HG02588 (cell line): ENCODE data around the gene FASTKD1.
"Not testable (repeated sequence)": the region's sequence is repeated elsewhere in the genome, so short reads cannot be mapped to it uniquely, and the experiment has no call there.

ENCODE experiments used
- ATAC-seq: cut with Tn5 transposase; IDR thresholded peaks from one replicate; pipeline ENCODE4 v1.9.1; 2021; ENCODE audit warnings: mild to moderate bottlenecking, moderate library complexity; ENCODE audit not compliant: unreplicated experiment

FASTKD1 gene, protein sequence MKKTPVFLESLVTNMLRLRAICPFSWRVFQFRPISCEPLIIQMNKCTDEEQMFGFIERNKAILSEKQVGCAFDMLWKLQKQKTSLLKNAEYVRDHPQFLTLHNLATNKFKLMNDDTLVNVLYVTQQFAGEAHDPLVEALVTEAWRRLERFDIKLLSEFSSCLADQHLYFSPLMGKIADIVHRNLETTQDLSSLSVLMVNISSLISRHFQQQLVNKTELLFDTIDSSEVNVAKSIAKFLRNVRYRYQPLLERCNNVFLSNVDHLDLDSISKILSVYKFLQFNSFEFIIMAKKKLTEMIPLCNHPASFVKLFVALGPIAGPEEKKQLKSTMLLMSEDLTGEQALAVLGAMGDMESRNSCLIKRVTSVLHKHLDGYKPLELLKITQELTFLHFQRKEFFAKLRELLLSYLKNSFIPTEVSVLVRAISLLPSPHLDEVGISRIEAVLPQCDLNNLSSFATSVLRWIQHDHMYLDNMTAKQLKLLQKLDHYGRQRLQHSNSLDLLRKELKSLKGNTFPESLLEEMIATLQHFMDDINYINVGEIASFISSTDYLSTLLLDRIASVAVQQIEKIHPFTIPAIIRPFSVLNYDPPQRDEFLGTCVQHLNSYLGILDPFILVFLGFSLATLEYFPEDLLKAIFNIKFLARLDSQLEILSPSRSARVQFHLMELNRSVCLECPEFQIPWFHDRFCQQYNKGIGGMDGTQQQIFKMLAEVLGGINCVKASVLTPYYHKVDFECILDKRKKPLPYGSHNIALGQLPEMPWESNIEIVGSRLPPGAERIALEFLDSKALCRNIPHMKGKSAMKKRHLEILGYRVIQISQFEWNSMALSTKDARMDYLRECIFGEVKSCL

DNA sequence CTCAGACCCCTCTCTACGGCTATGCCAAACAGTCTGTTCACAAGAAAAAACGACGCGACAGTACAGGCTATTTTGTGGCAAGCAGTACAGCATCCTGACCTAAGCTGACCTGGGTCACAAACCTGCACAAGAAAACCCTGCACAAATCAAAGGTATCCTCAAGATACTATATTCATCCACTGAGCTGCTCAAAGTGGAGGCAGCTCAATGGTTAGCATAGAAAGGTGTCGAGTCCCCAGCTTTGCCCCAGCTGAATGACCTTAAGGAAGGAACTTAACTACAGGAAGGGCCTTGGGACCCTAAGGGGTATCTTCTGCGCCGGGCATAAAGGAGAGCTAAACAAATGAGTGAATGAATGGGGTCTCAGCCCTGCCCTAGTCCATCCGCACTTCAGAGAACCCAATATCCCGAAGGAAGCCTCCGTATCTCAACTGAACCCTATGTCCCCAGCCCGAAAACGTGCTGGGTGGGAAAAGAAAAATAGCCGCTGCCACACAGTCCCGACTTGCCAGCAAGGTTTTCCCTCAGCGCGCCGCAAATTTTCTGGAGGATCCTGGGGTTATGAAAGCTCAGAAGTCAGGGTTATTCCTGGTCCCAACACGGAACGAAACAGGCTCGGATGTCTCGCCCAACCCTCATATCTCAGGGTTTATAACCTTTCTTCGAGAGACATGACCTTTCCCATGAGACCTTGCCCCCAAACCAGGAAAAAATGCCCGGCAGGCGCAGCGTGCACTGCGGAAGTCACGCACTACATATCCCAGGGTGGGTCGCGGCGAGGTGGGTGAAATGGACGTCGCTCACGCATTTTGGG lies at the start of gene FASTKD1:
FASTKD1 (minus strand) TSS at position 706 of the 814 bp plus-strand sequence. CDS start 1,836 bp downstream, outside the sequence.
- ATAC-seq = peak; percentile 99

DNA sequence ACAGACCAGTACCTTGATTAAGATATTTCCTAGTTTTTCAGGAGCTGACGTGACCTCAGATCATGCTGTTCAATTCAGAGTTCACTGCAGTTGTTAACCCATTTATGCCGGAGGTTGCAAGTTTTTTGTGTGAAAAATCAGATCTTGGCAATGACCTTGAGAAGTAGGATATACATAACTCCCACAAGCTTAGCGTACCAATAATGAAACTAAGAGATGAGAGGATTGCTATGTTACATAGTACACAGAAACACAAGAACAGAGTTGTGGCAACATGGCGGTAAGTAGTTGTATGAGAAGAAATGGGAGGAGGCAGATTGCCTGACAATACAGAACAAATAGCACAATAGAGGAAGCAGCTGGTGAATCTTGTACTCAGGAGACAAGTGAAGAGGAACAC lies 49.6 kb upstream of the FASTKD1 start:
- no peak for ATAC-seq

DNA sequence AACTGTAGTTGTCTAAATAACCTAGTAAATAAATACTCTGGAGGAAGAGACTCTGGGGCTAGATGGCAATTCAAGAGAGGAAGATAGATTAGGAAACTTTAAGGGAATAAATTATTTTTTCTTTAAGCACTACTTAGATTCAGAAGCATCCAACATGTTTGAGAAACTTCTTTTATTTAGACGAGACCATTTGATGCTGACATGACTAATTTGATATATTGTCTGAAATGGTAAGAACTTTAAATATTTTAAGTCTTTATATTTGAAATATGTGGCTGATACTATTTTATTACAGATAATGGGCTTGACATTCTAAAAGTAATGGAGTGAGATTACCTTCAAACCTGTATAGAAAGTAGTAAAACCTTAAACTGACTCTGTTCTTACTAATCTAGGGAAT lies 46.8 kb upstream of the FASTKD1 start:
- no peak for ATAC-seq

DNA sequence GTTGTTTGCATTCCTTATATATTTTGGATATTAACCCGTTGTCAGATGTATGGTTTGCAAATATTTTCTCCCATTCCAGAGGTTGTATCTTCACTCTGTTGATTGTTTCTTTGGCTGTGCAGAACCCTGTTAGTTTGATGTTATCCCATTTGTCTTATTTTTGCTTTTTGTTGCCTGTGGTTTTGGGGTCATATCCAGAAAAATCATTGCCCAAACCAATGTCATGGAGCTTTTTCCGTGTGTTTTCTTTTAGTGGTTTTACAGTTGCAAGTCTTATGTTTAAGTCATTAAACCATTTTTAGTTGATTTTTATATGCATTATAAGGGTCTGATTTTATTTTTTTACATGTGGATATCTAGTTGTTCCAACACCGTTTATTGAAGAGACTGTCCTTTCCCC lies 46.3 kb upstream of the FASTKD1 start:
- no peak for ATAC-seq

DNA sequence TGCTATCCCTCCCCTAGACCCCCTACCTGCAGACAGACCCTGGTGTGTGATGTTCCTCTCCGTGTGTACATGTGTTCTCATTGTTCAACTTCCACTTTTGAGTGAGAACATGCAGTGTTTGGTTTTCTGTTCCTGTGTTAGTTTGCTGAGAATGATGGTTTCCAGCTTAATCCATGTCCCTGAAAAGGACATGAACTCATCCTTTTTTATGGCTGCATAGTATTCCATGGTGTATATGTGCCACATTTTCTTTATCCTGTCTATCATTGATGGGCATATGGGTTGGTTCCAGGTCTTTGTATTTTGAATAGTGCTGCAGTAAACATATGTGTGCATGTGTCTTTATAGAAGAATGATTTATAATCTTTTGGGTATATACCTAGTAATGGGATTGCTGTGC lies 42.3 kb upstream of the FASTKD1 start:
- ATAC-seq = not testable (repeated sequence)

DNA sequence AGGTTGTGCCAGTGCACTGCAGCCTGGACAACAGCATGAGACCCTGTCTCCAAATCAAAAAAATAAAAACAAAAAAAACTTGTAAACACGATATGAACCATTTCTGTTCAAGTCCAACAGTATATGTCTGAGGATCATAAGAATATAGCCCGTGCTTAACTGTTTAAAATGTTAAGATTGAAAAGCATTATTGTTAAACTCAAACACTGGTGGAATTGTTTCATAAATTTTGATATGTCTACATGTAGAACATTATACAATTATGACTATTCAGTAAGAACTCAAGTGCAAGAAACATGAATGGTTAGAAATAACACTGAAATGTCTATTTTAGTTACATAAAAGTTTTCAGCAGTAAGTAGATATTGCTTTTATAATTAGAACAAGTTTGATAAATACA lies 40.2 kb upstream of the FASTKD1 start:
- no peak for ATAC-seq

DNA sequence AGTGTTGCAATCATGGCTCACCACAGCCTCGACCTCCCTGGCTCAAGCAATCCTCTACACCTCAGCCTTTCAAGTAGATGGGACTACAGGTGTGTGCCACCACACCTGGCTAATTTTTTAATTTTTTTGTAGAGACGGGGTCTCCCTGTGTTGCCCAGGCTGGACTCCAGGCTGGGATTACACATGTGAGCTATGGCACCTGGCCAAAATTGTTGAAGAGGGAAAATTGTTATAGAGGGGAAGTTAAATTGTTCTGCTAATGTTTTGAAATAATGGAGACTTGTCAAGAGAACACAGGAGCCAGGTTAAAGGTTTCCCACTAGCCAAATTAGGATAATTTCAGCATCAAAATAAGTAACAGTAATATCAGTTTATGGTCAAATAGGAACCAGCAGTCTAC lies 35.6 kb upstream of the FASTKD1 start:
- ATAC-seq = no peak

DNA sequence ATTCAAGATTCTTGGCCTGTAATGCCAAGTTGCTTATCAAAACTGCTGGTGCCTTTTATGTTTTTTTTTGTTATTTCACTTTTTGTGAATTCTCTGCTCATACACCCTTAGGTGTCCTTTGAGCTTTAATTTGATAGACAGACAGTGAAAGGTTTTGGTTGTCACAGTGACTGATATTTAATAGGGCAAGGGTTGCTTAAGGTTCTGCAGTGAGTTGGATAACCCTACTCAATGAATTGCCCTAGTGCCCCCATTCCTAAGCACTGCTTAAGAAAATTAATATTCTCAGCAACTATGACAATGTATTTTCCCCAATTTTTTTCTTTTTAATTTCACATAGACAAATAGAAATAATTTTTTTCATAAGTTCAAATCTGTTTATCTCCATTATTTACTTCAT lies 25.9 kb upstream of the FASTKD1 start:
- ATAC-seq = no peak

DNA sequence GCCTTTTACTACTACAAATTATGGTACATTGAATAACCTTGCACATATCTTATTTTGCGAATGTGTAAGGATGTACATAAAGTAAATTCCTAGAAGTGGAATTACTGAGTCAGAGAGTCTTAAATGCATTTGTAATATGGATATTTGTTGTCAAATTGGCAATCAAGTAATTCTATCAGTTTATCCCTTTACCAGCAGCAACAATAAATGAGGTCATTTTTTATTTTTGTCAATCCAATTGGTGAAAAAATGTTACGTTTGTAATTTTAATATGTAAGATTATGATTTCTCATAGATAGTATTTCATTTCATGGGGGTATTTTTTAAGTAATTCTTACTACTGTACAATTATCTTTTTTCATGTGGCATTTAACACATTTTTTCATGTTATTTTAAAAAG lies 25.3 kb upstream of the FASTKD1 start:
- no peak for ATAC-seq

DNA sequence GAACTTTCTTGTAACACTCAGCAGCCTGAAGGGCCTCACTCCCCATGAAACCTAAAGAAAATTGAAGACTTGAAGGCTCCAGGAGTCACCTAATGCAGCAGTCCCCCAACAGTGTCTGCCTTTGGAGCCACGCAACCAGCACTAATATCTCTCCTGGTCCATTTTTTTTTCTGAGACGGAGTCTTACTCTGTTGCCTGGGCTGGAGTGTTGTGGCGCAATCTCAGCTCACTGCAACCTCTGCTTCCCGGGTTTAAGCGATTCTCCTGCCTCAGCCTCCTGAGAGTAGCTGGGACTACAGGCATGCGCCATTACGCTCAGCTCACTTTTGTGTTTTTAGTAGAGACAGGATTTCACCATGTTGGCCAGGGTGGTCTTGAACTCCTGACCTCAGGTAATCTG lies 22.9 kb upstream of the FASTKD1 start:
- not testable (repeated sequence) for ATAC-seq

DNA sequence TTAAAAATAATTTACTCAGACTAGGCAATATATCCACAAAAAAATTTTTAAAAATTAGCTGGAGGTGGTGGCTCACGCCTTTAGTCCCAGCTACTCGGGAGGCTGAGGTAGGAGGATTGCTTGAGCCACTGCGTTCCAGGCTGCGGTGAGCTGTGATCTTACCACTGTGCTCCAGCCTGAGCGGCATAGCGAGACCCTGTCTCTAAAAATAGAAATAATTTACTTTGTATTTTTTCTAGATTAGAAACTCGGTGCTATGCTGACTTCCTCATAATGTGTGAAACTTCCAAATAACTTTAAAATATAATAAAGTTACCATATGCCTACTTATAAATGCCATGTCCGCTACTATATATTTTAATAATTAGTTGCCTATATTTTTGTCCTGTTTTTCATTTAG lies 17.1 kb upstream of the FASTKD1 start:
- ATAC-seq = no peak

DNA sequence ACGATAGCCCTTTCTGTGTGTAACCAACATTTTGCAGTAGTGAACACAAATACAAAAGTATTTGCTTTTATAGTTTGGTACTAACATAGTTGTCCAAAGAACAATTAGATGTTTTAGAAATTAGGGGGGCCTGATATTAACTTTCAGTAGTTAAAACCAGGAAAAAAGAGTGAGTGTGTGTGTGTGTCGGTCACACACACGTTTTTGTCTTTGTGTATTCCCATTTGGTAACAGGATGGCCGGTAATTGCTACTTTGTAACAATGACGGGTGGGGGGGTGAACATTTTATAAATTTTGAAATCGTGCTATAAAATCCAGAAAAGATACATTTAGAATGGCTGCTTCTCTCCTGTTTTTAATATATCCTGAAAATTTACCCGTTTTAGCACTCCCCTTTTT lies 12.0 kb upstream of the FASTKD1 start:
- no peak for ATAC-seq

DNA sequence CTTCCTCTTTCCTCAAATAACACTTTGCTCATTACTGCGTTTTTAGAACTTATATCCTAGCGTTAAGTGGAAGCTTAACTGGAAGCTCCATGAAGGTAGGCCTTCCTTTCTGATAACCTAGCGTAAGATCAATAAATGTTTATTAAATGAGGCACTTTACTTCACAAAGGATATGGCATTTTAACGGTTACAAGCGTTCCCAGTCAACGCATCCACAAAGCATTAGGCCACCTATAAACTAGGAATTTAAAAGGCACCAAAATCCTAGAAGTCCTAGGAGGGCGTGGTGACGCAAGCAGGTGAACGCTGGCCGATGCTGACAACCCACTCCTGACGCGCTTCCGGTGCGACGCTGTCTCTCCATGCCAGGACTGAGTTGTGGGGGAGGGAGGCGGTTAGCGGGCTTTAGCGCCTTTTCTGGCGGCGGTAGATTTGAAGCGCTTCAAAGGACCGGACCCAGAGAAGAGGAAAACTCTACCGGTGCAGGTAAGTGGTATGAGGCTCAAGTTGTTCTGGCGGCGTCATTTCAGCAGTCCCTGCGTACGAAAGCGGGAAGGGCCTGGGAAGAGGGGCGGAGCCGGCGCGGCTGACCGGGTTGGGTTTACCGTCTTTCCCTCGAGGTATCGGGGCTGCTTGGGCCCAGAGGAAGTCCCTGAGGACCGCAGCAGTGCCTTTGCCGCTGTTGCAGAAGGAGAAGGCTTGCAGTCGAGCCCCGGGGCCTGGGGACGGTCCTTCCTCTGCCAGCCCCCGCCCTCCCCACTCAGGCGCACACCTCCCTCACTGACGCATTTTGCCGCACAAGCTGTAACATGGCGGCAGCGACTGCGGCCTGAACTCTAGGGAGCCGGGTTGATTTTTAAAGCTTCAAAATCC lies 10.6 kb upstream of the FASTKD1 start, which contains the start of gene PPIG:
PPIG (plus strand) TSS at position 347 of the 873 bp plus-strand sequence. CDS start 19,691 bp downstream, outside the sequence.
- ATAC-seq = peak; percentile 88

DNA sequence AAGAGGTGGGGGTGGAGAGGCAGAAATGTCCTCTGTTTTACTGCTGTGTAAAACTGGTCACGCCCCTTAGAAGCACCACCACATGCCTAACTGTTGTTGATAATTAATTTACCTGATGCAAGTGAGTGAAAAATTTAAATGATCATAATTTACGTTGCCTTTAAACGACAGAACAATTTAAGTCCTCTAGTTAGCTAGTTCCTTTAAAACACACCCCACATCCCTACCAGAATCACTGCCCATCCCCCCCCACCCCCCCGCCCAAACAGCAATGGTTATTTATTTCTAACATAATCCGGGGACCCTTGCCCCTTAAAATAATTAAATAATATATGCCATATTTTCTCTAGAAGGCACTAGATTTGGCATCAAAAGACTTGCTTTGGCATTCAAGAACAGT lies 9.9 kb upstream of the FASTKD1 start:
- no peak for ATAC-seq

DNA sequence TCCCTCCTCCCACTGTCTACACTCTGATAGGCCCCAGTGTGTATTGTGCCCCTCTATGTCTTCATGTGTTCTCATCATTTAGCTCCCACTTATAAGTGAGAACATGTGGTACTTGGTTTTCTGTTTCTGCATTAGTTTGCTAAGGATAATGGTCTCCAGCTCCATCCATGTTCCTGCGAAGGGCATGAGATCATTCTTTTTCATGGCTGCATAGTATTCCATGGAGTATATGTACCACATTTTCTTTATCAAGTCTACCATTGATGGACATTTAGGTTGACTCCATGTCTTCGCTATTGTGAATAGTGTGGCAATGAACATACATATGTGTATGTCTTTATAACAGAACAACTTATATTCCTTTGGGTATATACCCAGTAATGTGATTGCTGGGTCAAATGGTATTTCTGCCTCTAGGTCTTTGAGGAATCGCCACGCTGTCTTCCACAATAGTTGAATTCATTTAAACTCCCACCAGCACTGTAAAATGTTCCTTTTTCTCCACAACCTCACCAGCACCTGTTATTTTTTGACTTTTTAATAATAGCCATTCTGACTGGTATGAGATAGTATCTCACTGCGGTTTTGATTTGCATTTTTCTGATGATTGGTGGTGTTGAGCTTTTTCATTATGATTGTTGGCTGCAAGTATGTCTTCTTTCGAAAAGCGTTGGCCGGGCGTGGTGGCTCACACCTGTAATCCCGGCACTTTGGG lies 9.0 kb upstream of the FASTKD1 start:
- not testable (repeated sequence) for ATAC-seq

DNA sequence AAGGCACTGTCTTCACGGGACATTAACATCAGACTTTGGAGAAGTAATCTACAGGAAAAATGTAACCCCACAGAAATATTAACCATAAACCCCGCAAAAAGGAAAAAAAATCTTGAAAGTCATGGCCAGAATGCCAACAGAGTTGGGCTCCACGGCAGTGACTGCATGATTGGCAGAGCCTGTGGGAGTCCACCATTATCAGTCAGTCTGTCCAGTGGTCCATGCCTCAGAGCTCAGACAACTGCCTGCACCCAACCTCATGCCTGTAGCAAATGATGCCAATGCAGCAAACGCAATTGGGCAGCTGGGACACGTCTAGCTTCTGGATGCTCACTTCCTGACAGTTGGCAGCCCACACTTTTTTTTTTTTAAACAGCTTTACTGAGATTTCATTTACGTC lies 5.4 kb upstream of the FASTKD1 start:
- no peak for ATAC-seq

DNA sequence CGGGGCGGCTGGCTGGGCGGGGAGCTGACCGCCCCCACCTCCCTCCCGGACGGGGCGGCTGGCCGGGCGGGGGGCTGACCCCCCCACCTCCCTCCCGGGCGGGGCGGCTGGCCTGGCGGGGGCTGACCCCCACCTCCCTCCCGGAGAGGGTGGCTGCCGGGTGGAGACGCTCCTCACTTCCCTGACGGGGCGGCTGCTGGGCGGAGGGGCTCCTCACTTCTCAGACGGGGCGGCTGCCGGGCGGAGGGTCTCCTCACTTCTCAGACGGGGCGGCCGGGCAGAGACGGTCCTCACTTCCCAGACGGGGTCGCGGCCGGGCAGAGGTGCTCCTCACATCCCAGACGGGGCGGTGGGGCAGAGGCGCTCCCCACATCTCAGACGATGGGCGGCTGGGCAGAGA lies 1.6 kb upstream of the FASTKD1 start:
- not testable (repeated sequence) for ATAC-seq

DNA sequence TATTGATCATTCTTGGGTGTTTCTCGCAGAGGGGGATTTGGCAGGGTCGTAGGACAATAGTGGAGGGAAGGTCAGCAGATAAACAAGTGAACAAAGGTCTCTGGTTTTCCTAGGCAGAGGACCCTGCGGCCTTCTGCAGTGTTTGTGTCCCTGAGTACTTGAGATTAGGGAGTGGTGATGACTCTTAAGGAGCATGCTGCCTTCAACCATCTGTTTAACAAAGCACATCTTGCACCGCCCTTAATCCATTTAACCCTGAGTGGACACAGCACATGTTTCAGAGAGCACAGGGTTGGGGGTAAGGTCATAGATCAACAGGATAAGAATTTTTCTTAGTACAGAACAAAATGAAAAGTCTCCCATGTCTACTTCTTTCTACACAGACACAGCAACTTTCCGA lies 874 bp upstream of the FASTKD1 start:
- ATAC-seq = not testable (repeated sequence)

DNA sequence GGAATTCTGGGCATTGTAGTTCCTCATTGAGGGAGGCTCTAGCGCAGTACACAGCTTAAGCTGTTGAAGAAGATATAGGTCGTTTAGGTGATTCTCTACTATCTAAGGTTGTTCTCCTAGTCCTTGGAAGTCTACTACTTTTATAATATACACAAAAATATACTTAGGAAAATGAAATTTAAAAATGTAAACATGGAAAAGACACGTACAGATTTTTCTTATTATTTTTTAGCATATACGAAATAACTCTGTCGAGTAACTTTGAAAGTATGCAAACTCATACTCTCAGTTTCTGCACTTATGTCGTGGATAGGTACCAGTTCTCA lies 272 bp upstream of the FASTKD1 start:
- ATAC-seq = no peak

DNA sequence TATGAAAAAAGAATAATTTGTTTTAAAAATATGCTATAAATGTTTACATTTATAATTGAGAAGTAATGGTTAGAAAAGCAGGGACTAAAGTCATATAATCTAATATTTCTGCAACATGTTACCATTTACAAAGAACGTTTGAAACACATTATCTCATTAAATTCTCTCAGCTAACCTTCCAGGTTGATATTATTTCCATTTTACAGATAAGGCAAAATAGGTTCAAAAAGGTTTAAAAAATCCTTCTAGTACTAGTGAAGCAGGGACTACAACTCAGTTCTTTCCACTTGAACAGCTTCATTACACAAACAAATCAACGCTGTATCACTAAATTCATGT lies 875 bp downstream of the FASTKD1 start:
- no peak for ATAC-seq
